Activated effector memory CD4-positive, alpha-beta T cell treated with anti-CD3 and anti-CD28 coated beads, Interleukin-2, amount 50 U/mL, for 16 hours (primary cell): Measurements from ENCODE around the gene CLEC10A.
A peak's percentile ranks its signal among the peaks of the same experiment; 100 is the strongest.
"Not testable (repeated sequence)": the region's sequence is repeated elsewhere in the genome, so short reads cannot be mapped to it uniquely, and the experiment has no call there.

Experiments used
- DNase-seq: peaks from one replicate; pipeline ENCODE4 v3.0.0-alpha.2; 2020

The CLEC10A gene, protein sequence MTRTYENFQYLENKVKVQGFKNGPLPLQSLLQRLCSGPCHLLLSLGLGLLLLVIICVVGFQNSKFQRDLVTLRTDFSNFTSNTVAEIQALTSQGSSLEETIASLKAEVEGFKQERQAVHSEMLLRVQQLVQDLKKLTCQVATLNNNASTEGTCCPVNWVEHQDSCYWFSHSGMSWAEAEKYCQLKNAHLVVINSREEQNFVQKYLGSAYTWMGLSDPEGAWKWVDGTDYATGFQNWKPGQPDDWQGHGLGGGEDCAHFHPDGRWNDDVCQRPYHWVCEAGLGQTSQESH

DNA sequence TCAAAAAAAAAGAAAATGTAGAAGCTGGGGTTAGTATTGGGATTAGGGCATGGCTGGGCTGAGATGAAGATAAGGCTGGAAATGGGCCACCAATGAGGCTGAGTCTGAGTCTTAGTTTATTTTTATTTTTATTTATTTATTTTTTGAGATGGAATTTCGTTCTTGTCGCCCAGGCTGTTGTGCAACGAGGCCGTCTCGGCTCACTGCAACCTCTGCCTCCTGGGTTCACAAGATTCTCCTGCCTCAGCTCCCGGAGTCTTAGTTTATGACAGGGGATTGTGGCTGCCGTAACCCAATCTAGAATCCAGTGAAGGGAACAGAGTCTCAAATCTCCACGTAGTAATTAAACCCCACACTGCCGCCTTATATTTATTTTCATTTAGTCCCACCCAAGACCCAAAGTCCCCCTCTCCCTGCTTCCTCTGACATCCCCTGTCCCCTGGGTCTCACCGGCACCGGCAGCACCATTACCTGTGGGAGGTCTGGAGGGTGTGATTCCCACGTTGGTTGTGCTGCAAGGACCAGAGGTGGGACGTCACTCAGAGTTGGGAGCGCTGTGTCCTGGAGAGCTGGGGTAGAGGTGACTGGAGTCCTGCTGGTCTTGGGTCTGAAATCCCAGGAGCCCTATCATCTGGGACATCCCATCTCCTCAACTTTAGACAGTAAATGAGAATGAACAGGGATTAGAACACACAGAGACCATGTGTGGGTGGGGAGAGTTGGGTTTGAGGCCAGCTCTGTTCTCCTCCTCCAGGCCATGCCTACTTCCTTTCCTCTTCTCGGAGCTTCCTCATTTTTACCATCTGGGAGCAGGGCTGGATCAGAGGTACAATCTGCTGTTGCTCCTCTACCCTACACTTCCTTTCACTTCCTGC lies at the start of gene CLEC10A:
Gene CLEC10A (minus strand): TSS at position 671 of the 875 bp plus-strand sequence. CDS start 1,439 bp downstream, outside the sequence.
- DNase-seq: peak; percentile 30

DNA sequence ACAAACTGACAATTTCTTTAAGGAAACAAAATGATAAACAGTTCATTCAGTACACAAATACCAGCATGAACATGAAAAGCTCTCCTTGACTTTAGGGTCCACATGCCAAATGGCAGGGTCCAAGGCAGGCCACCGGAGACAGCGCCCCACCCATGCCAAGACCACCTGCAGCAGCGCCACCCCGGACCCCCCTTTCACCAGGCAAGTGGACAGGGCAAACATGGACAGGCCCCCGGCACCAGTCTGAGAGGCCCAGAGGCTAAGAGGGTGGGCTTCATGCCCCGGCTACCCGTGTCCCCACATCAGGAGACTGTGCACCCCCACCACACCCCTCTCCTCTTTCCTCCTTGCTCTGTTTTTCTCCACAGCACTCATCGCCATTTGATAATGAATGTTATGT lies 49.3 kb upstream of the CLEC10A start:
- DNase-seq: peak; percentile 25

DNA sequence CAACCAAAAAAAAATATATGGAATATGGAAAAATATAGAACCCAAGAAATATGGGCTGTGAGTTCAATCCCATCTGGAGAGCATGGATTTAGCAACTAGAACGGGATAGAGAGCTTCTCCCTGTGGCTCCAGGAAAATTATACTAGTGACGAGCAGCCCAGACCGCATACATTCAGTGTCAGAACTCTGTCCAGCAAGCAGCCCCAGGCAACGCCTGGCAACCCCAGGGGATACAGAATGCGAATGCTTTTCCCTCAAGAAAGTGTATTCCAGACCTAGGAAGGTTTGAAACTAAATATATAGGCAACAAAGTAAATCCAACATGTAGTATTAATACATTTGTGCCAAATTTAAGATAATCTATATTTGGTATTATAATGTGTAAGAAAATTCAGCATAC lies 48.1 kb upstream of the CLEC10A start:
- DNase-seq: peak; percentile 21

DNA sequence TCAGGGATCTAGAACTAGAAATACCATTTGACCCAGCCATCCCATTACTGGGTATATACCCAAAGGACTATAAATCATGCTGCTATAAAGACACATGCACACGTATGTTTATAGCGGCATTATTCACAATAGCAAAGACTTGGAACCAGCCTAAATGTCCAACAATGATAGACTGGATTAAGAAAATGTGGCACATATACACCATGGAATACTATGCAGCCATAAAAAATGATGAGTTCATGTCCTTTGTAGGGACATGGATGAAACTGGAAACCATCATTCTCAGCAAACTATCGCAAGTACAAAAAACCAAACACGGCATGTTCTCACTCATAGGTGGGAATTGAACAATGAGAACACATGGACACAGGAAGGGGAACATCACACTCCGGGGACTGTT lies 47.5 kb upstream of the CLEC10A start:
- DNase-seq: not testable (repeated sequence)

DNA sequence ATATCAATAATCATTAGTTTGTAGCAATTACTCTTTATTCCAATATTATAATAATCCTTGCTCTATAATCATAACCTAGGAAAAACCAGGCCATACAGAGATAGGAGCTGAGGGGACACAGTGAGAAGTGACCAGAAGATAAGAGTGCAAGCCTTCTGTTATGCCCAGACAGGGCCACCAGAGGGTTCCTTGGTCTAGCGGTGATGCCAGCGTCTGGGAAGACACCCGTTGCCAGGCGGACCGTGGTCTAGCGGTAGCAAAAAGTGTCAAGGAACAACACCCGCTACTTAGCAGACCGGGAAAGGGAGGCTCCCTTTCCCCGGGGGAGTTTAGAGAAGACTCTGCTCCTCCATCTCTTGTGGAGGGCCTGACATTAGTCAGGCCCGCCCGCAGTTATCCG lies 46.3 kb upstream of the CLEC10A start:
- not testable (repeated sequence) for DNase-seq

DNA sequence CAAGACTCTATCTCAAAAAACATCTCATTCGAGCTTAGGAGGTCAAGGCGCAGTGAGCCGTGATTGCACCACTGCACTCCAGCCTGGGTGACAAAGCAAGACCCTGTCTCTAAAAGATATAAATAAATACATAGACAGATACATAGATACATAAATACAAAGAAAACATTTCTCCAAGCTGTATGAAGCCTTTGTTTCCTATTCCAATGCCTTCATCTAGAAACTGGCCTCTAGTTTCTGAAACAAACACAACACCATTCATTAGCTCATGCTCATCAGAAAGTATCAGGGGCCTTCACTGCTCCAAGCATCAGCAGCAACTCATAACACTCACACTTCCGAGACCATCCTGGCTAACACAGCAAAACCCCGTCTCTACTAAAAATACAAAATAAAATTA lies 44.9 kb upstream of the CLEC10A start:
- DNase-seq: no peak

DNA sequence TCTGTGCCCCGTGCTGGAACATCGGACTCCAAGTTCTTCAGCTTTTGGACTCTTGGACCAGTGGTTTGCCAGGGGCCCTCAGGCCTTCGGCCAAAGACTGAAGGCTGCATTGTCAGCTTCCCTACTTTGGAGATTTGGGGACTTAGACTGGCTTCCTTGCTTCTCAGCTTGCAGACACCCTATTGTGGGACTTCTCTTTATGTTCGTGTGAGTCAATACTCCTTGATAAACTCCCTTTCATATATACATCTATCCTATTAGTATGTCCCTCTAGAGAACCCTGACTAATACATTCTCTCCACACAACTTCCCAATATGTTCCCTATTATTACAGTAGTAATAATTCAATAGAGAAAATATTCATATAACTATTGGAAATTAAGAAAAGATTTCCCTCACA lies 43.8 kb upstream of the CLEC10A start:
- no peak for DNase-seq

DNA sequence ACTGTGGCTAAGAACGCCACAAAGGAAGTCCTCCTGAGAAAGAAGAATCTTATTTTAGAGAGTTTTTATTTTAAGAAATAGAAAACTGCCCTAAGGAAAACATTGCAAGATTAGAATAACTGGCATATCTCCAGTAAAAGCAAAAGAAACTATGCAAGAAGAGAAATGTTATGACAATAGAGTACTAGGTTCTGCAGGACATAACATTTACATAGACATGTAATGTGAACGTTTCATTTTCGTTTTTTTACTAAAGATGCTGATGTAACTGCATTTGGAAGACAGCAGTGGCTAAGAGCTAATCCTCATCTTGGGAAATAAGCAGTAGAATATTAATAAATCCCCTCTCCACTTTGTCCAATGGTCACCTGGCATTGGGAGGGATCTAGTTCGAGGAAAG lies 42.3 kb upstream of the CLEC10A start:
- DNase-seq: no peak

DNA sequence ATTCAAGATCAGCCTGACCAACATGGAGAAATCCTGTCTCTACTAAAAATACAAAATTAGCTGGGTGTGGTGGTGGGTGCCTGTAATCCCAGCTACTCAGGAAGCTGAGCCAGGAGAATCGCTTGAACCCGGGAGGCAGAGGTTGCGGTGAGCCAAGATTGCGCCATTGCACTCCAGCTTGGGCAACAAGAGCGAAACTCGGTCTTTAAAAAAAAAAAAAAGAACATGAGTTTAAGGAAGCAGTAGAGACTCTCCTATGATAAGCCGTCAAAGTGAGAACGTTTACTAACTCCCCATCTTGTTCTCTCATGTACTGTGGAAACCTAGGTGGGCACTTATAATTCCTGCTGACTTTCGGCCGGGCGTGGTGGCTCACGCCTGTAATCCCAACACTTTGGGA lies 40.6 kb upstream of the CLEC10A start:
- DNase-seq: peak; percentile 13

DNA sequence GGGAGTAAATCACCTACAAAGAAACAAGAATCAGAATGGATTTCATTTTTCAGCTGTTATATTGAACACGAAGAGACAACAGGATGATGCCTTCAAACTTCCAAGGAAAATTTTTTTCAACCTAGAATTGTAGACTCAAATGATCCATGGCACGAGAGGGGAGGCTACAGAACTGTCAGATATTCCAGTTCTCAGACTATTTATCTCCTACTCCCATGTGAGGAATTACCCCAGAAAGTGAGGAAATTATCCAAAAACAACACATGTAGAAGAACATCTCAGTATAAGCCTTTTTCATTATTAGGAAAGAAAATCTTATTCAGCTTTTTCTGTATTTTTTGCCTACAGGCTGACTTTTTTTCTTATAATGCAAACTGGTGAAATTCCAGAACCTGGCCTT lies 40.1 kb upstream of the CLEC10A start:
- no peak for DNase-seq

DNA sequence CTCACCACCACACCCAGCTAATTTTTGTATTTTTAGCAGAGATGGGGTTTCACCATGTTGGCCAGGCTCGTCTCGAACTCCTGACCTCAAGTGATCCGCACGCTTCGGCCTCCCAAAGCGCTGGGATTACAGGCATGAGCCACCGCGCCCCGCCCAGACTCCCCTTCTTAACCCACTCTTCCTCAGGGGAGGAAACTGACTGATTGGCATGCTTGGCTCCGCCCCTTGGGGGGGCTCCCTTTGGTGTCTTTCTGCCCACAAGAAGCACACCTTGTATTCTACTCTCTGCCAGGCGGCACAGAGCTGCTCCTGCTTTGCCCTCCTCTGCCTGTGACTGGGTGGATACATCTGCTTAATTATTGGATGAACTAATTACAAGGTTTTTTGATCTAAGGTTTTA lies 39.3 kb upstream of the CLEC10A start:
- DNase-seq: peak; percentile 55

DNA sequence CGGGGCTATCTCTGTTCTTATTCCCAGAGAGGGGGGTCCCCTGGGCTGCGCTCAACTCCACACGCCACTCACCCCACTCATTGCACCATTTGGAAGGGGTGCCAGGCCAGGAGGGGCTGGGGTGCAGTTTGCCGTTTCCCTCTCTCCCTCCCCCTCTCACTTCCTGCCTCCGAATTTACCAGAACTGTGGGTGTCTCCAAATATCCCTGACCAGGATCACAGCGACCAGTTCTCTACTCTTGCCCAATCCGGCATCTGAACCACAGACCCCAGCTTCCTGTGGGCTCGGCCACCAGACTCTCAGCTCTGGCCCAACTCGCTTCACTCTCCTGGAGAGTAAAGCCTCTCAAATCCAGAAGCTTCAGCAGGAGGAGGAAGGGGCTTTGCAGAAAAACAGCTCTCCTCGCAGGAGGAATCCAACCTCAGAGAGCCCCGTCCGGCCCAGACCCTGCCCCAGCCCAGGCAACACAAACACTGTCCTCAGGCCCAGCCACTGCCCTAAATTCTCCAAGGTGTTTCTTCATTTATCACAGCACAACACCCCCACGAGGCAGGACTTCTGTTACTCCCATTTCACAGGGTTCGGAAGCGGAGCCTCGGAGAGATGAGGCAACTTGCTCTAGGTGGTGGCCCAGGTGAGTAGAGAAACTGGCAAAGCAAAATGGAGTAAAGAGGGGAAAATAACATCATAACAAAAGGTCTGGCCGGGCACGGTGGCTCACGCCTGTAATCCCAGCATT lies 35.0 kb upstream of the CLEC10A start:
- peak; percentile 22 for DNase-seq

DNA sequence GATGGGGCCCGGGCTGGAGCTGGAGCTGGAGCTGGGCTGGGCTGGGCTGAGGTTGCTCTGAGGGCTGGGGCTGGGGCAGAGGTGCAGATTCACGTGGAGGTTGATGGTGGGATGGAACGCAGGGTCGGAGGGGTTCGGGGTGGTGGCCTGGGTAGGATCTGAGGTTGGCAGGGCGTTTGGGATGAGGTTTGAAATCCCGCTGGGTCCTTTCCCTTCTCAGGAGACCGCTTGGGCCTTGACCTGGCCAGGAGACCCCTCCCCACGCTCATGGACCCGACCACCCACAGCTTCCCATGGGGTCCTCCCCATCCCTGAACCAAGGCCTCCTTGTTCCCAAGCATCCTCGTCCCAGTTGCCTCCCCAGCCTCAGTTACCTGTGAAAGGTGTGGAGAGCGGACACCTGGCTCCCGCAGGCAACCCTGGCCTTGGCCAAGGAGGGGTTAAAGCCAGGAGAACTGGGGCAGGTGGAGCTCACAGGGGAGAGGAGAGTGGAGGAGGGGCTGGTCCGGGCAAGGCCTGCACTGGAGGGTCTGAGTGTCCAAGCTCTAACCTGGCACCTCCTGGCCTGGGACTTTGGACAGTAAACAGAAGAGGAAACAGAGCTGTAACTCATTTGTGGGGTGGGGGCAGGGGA lies 34.3 kb upstream of the CLEC10A start, which contains the start of gene ASGR2:
Gene ASGR2 (minus strand): TSS at position 582 of the 634 bp plus-strand sequence. CDS start 582 bp downstream, outside the sequence.
- DNase-seq: peak; percentile 33

DNA sequence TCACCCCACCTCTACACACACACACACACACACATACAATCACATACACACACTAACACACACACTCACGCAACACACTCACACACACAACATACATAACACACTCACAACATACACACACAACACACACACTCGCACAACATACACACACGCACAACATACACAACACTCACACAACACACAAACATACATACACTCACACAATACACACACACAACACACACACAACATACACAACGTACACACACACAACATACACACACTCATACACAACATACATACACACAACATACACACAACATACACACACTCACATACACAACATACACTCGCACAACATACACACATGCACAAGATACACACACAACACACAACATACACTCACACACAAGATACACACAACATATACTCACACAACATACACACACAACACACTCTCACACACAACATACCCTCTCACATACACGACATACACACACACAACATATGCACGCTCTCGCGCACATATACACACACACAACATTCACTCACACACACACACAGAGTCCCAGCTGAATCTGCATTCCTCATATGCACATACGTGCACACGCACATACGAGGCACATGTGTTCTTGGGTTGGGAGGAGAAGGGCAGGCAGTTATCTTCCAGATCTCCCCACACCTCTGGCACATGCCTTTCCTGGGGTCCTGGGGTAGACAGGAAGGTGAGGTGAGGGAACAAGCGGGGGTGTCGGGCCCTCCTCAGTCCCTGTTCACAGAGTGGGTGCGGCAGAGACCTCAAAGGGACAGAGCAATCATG lies 33.4 kb upstream of the CLEC10A start:
- DNase-seq: peak; percentile 6

DNA sequence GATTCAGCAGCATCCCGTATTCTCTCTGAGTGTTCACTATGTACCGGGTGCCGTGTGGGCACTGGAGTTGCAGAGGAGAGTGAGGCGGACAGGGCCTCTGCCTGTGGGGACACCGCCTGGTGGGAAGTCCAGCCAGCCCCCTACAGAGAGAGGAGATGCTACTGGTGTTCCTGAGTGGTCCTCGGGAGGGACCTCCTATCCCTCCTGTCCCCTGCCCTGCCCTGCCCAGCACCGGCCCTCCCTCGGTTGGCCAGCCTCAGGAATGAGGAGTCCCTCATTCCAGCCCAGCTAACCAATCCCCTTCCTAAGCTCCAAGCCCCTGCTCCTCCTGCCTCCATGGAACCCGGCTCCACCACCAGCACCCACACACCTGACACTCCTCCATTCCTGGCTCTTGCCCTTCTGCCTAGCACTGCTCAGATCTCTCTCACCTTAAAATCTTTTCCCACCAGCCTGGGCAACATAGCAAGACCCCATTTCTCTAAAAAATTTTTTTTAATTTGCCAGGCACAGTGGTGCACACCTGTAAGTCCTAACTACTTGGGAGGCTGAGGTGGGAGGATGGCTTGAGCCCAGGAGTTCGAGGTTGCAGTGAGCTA lies 32.6 kb upstream of the CLEC10A start:
- DNase-seq: peak; percentile 57

DNA sequence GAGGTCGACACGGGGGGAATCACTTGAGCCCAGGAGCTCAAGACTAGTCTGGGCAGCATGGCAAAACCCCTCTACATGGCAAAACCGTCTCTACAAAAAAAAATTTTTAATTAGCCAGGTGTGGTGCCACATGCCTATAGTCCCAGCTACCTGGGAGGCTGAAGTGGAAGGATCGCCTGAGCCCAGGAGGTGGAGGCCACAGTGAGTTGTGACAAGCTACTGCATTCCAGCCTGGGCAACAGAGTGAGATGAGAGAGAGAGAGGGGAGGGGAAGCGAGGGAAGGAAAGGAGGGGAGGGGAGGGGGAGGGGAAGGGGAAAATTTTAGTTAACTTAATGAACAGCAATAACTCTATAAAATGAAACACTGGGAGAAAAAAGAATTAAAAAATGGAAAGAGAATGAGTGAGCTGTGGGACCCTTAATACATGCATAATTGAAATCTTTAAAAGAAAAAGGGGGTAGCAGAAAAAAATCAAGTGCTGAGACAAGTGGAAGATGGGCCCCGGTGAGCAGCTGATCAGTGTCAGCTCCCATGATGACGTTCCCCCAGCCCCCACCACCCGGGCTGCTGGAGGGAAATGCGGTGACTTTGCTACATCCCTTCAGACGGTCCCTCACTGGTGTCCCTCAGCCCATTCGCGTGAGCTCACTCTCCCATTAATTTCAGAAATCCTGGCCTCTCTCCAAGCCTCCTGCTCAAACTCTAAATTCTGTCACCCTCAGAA lies 31.9 kb upstream of the CLEC10A start:
- peak; percentile 43 for DNase-seq

DNA sequence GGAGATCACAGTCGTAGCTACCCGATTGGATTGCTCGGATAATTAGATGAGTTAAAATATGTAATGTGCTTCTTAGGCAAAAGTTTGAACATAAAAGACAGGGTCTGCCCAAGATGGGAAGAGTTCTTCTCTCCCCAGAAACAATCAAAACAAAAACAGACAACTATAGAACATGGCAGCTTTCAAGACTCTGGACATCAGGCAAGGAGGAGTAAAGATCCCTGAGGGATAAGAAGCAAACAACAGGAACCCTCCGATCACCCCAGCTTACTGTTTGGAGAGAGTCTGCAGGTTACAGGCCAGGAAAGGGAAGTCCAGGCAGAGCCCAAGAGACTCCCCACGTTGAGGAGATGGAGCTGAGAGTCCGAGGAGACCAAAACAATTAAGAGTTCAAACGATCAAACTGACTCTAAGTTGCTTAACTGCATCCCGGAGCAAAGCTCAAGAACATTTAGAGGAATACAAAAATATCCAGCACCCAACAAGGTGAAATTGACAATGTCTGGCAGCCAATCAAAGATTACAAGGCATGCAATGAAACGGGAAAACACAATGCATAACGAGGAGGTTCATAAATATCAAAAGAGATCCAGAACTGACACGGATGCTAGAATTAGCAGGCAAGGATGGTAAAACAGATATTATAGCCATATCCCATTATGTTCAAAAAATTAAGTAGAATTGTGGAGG lies 30.7 kb upstream of the CLEC10A start:
- no peak for DNase-seq

DNA sequence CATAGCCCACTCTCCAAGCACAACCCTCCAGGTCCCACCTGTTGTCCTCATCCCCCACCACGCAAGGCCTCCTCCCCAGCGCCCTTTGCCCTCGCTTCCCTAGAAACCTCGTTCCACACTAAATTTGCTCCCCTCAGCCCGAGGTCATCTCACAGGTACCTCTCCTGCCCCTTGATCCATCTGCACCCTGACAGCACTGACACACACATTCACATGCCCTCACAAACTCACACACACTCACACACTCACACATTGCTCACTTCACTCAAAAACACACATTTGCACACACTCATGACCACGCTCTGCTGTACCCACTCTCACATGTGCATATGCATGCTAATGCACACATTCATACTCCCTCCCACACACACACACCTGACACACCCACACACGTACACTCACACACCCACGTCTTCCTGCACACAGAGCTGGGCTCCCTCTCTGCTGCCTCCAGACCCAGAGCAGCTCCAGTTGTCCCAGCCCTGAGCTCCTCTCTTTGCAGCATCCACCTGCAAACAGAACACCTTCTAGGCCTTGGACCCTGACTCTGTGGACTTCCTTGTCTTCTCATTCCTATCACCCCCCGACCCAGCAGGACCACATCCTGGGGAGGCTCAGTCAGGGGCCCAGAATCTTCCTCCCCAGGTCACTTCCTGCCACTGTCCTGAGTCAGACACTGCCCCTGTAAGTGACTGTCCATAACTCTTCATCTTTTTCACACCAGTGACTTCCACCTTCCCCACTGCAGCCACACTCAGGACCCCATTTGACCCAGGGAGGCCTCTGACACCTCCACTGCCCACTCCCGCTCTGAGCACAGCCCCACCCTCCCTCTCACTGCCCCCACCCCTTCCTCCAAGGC lies 29.6 kb upstream of the CLEC10A start:
- peak; percentile 59 for DNase-seq

DNA sequence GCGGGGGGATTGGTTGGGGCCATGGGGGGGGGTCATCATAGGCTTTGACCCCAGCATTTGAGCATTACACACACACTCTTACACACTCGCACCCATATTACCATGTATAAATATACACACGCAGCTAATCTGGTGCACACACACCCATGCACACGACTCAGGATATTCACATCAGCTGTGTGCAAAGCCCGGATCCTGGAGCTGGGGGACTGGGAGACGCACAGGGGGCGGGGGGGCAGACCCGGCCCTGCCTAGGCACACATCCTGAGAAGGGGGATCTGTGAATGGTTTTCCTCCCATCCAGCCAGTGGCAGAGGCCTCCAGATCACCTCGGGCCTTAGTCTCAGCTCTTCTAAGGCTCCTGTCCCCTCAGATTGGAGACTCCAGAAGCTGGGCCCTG lies 28.9 kb upstream of the CLEC10A start:
- peak; percentile 39 for DNase-seq
